B cell (primary cell): Measurements from ENCODE around the gene CXCL3.

Source experiments
- CTCF ChIP-seq: fragments of 200-600 bp; IDR thresholded peaks from one replicate; pipeline ENCODE4 v1.8.0; 2022; ENCODE audit warnings: antibody characterized with exemption, mild to moderate bottlenecking
- EZH2 ChIP-seq: IDR thresholded peaks from 2 replicates; pipeline ENCODE4 v1.6.1; 2012; ENCODE audit warnings: borderline replicate concordance, low read depth, mild to moderate bottlenecking, moderate library complexity, low read length; ENCODE audit not compliant: insufficient read depth, poor library complexity, severe bottlenecking

GRCh38 chr4:74033739-74034138, 4.8 kb downstream of the CXCL3 start:
- TF ChIP-seq CTCF (no peak), EZH2 (no peak)
